Measurements from ENCODE around the gene CNTN4. TPM values are rescaled to one million over a fixed set of nuclear protein-coding genes. Genes with fewer than 3 reads are reported as not detected.

Gene CNTN4
- total and polyA plus RNA-seq, 10 donors: 0.20 to 4.3 (median 1.5) TPM

GRCh38 chr3:2247831-2248230 lies 149.2 kb downstream of the CNTN4 start:
- H3K27me3 ChIP-seq (replicated peaks in 1 of 7): no peaks in the 10 kb centered on the region
- no peak overlapping the region for H3K4me3 ChIP-seq
- WGBS, 5 donors: 69 to 80% (median 71%) methylated on average over 4 of the region's 4 CpGs
- DNase-seq: no peak
- no peak for TF ChIP-seq POLR2A (IDR thresholded peaks at IDR 0.05)
- TF ChIP-seq POLR2AphosphoS5 (IDR thresholded peaks at IDR 0.05): no peak
- TF ChIP-seq CTCF (IDR thresholded peaks at IDR 0.05 in 8 of 11, conservative IDR thresholded peaks at IDR 0.05 in 3 of 11): no peak
- H3K27ac ChIP-seq: no peak overlapping the region
- no peaks in the 10 kb centered on the region for H3K4me1 ChIP-seq
- intact Hi-C loops (cut with DNase I; ENCODE audit: low total_unique reads): no loop called here
- no peaks in the 10 kb centered on the region for H3K9me3 ChIP-seq
- no peaks in the 10 kb centered on the region for H3K36me3 ChIP-seq

DNA sequence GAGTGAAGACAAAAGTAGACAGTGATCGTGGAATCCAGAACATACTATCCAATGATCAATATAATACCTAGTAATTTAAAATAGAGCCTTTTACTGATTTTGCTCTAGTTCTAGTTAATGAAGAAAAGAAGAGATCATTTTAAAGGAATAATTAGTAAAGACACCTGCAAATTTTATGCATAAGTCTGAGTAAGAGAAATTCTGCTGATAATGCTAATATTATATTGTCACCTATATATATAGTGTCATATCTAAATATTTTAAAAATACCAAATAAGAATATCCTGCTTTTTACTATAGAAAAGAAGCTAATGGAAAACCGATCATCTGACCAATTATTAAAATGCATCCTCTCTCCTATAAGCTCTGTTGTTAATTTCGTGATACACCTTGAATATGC lies 152.1 kb downstream of the CNTN4 start:
- 68 to 83% (median 79%) methylated on average over 3 of the region's 3 CpGs for WGBS, 5 donors
- intact Hi-C loops (cut with DNase I; ENCODE audit: low total_unique reads): no loop called here
- Histone ChIP-seq H3K27ac (no peak overlapping the region), H3K4me1 (no peaks in the 10 kb centered on the region), H3K9me3 (peaks cover 0 to 8% (median 0%) of the 10 kb centered on the region in 8 donors), H3K36me3 (no peaks in the 10 kb centered on the region), H3K4me3 (no peak overlapping the region), H3K27me3 (replicated peaks in 1 of 7) (no peaks in the 10 kb centered on the region)
- DNase-seq: no peak
- TF ChIP-seq CTCF (IDR thresholded peaks at IDR 0.05 in 8 of 11, conservative IDR thresholded peaks at IDR 0.05 in 3 of 11) (no peak), POLR2AphosphoS5 (IDR thresholded peaks at IDR 0.05) (no peak), POLR2A (IDR thresholded peaks at IDR 0.05) (no peak)

DNA sequence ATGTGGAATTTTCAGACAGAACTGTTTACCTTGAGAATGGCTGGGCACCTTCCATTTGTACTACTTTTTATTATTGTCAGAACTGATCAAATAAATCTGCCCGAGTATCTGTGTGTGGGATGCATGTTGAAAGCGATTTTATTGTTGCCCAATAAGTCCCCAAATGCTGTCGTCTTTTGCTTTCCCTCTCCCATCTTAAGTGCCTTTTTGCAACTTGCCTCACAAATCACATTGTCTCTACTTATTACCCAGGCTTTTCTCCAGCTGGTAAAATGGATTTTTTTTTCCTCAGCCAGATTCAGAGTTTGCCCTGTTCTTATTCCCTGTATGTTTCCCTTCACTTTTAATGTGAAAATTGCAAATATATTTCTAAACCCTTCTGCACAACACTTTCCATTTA lies 163.1 kb downstream of the CNTN4 start:
- no peaks in the 10 kb centered on the region for H3K36me3 ChIP-seq
- H3K27ac ChIP-seq: no peak overlapping the region
- TF ChIP-seq POLR2A (IDR thresholded peaks at IDR 0.05): no peak
- TF ChIP-seq CTCF (IDR thresholded peaks at IDR 0.05 in 8 of 11, conservative IDR thresholded peaks at IDR 0.05 in 3 of 11): no peak
- no peak for TF ChIP-seq POLR2AphosphoS5 (IDR thresholded peaks at IDR 0.05)
- H3K4me1 ChIP-seq: no peaks in the 10 kb centered on the region
- H3K9me3 ChIP-seq: peaks cover 0 to 18% (median 4%) of the 10 kb centered on the region in 8 donors
- no peak overlapping the region for H3K4me3 ChIP-seq
- WGBS, 5 donors: 73 to 83% (median 75%) methylated on average over 3 of the region's 3 CpGs
- no peaks in the 10 kb centered on the region for H3K27me3 ChIP-seq (replicated peaks in 1 of 7)
- DNase-seq: no peak
- intact Hi-C loops (cut with DNase I; ENCODE audit: low total_unique reads): no loop called here

- H3K4me1 ChIP-seq: no peaks in the 10 kb centered on the region
- peaks cover 0 to 14% (median 0%) of the 10 kb centered on the region in 8 donors for H3K9me3 ChIP-seq
- H3K36me3 ChIP-seq: no peaks in the 10 kb centered on the region
- H3K27me3 ChIP-seq (replicated peaks in 1 of 7): no peaks in the 10 kb centered on the region
- DNase-seq: no peak
- no peak overlapping the region for H3K27ac ChIP-seq
- intact Hi-C loops (cut with DNase I; ENCODE audit: low total_unique reads): no loop called here
- 64 to 82% (median 77%) methylated on average over 4 of the region's 4 CpGs for WGBS, 5 donors
- no peak overlapping the region for H3K4me3 ChIP-seq
- TF ChIP-seq CTCF (IDR thresholded peaks at IDR 0.05 in 8 of 11, conservative IDR thresholded peaks at IDR 0.05 in 3 of 11) (no peak), POLR2AphosphoS5 (IDR thresholded peaks at IDR 0.05) (no peak), POLR2A (IDR thresholded peaks at IDR 0.05) (no peak)
Measured at GRCh38 chr3:2262204-2262603, 163.5 kb downstream of the CNTN4 start.

Measured in spleen (tissue), 11 donors.